T-helper 17 cell (primary cell): ENCODE data around the gene GRM5. TPM values are rescaled to one million over a fixed set of nuclear protein-coding genes. Genes with fewer than 3 reads are reported as not detected.
"Not testable (repeated sequence)": the region's sequence is repeated elsewhere in the genome, so short reads cannot be mapped to it uniquely, and the experiment has no call there.

ENCODE experiments used
- ATAC-seq: fragments of 150-1000 bp; cut with Tn5 transposase; 2 replicates; pipeline ENCODE4 v1.10.0; 2021; ENCODE audit warnings: mild to moderate bottlenecking, moderate library complexity
- DNase-seq, 3 donors: peaks; one replicate each; pipeline versions ENCODE4 v3.0.0 to v3.0.0-alpha.2; 2020 to 2021
- H3K9me3 ChIP-seq: one replicate; pipeline ENCODE4 v1.7.0; 2013; ENCODE audit warnings: low read length, mild to moderate bottlenecking; ENCODE audit not compliant: control insufficient read depth, poor library complexity, severe bottlenecking
- H3K27ac Mint-ChIP-seq: one replicate; pipeline ENCODE4 v1.8.0; 2022; ENCODE audit warnings: mild to moderate bottlenecking, moderate library complexity, mixed read lengths
- H3K27me3 Mint-ChIP-seq: one replicate; pipeline ENCODE4 v1.8.0; 2022; ENCODE audit warnings: mixed read lengths
- H3K36me3 Mint-ChIP-seq: one replicate; pipeline ENCODE4 v1.8.0; 2022; ENCODE audit warnings: low read depth, mixed read lengths
- H3K4me1 Mint-ChIP-seq: one replicate; pipeline ENCODE4 v1.8.0; 2022; ENCODE audit warnings: mild to moderate bottlenecking, mixed read lengths
- H3K4me3 Mint-ChIP-seq: one replicate; pipeline ENCODE4 v1.8.0; 2022; ENCODE audit warnings: mild to moderate bottlenecking, moderate library complexity, mixed read lengths
- total RNA-seq, 4 donors: library from RNA in 2 of 4; stranded (reverse) in 2 of 4; gene quantifications; one replicate each; pipeline ENCODE4 v1.2.3 and lab custom pipeline; 2022 to 2026

GRM5 gene
- total RNA-seq, 2 donors from 2014 or later, result not detected

GRCh38 chr11:88846266-88846665 is 219.5 kb downstream of the GRM5 start:
- H3K9me3 ChIP-seq, H3K27me3 Mint-ChIP-seq, DNase-seq, H3K36me3 Mint-ChIP-seq, H3K4me3 Mint-ChIP-seq, H3K27ac Mint-ChIP-seq, ATAC-seq: not testable (repeated sequence)
- peaks cover 24% of the 10 kb centered on the region for H3K4me1 Mint-ChIP-seq

- H3K36me3 Mint-ChIP-seq, H3K9me3 ChIP-seq, DNase-seq, H3K27me3 Mint-ChIP-seq, H3K4me3 Mint-ChIP-seq: not testable (repeated sequence)
- peaks cover 25% of the 10 kb centered on the region for H3K4me1 Mint-ChIP-seq
- peak; percentile 50 for ATAC-seq
- peak overlapping the region; percentile 76 for H3K27ac Mint-ChIP-seq
Observed at GRCh38 chr11:88844941-88845340, 220.8 kb downstream of the GRM5 start.

GRCh38 chr11:88843766-88844426 is 221.9 kb downstream of the GRM5 start:
- ATAC-seq, result peak; percentile 95
- not testable (repeated sequence) for H3K9me3 ChIP-seq, DNase-seq, H3K36me3 Mint-ChIP-seq, H3K27me3 Mint-ChIP-seq
- Mint-ChIP-seq H3K27ac (peak overlapping the region; percentile 76), H3K4me3 (peak overlapping the region; percentile 13), H3K4me1 (peaks cover 25% of the 10 kb centered on the region)

- H3K9me3 ChIP-seq, result not testable (repeated sequence)
Observed at GRCh38 chr11:88838139-88838538, 227.6 kb downstream of the GRM5 start.

GRCh38 chr11:88835709-88836108 is 230.1 kb downstream of the GRM5 start:
- H3K9me3 ChIP-seq, ATAC-seq, H3K27ac Mint-ChIP-seq, H3K27me3 Mint-ChIP-seq, H3K36me3 Mint-ChIP-seq, DNase-seq, H3K4me3 Mint-ChIP-seq, H3K4me1 Mint-ChIP-seq: not testable (repeated sequence)

More at GRCh38 chr11:88838139-88838538, 227.6 kb downstream of the GRM5 start:
- H3K4me3 Mint-ChIP-seq, DNase-seq, H3K27me3 Mint-ChIP-seq, H3K27ac Mint-ChIP-seq, ATAC-seq, H3K36me3 Mint-ChIP-seq: not testable (repeated sequence)
- H3K4me1 Mint-ChIP-seq, result peaks cover 10% of the 10 kb centered on the region

- DNase-seq (no peak), ATAC-seq (no peak)
- H3K9me3 ChIP-seq, result no peaks in the 10 kb centered on the region
- Mint-ChIP-seq H3K4me3 (no peak overlapping the region), H3K27me3 (no peaks in the 10 kb centered on the region), H3K36me3 (no peaks in the 10 kb centered on the region), H3K4me1 (no peaks in the 10 kb centered on the region), H3K27ac (no peak overlapping the region)
Observed at GRCh38 chr11:88831303-88831890, 234.4 kb downstream of the GRM5 start.

- no peak overlapping the region for H3K27ac Mint-ChIP-seq
- DNase-seq (no peak), ATAC-seq (no peak)
- H3K36me3 Mint-ChIP-seq, result no peaks in the 10 kb centered on the region
- H3K27me3 Mint-ChIP-seq, result no peaks in the 10 kb centered on the region
- H3K4me1 Mint-ChIP-seq, result no peaks in the 10 kb centered on the region
- no peaks in the 10 kb centered on the region for H3K9me3 ChIP-seq
- H3K4me3 Mint-ChIP-seq, result no peak overlapping the region
Observed at GRCh38 chr11:88827018-88827676, 238.6 kb downstream of the GRM5 start.

GRCh38 chr11:88819616-88820015 is 246.2 kb downstream of the GRM5 start:
- H3K27ac Mint-ChIP-seq, result no peak overlapping the region
- no peaks in the 10 kb centered on the region for H3K4me1 Mint-ChIP-seq
- no peaks in the 10 kb centered on the region for H3K27me3 Mint-ChIP-seq
- H3K9me3 ChIP-seq, result no peaks in the 10 kb centered on the region
- no peak overlapping the region for H3K4me3 Mint-ChIP-seq
- no peaks in the 10 kb centered on the region for H3K36me3 Mint-ChIP-seq
- DNase-seq (no peak), ATAC-seq (no peak)

- no peaks in the 10 kb centered on the region for H3K36me3 Mint-ChIP-seq
- no peak overlapping the region for H3K27ac Mint-ChIP-seq
- DNase-seq, result no peak
- no peaks in the 10 kb centered on the region for H3K4me1 Mint-ChIP-seq
- no peak overlapping the region for H3K4me3 Mint-ChIP-seq
- no peaks in the 10 kb centered on the region for H3K9me3 ChIP-seq
- ATAC-seq, result no peak
- H3K27me3 Mint-ChIP-seq, result no peaks in the 10 kb centered on the region
Observed at GRCh38 chr11:88818978-88819377, 246.8 kb downstream of the GRM5 start.

GRCh38 chr11:88815505-88815904 is 250.3 kb downstream of the GRM5 start:
- H3K27me3 Mint-ChIP-seq, result no peaks in the 10 kb centered on the region

GRCh38 chr11:88814076-88814475 is 251.7 kb downstream of the GRM5 start:
- ATAC-seq, result no peak
- no peak for DNase-seq
- Mint-ChIP-seq H3K27me3 (no peaks in the 10 kb centered on the region), H3K4me1 (no peaks in the 10 kb centered on the region), H3K36me3 (no peaks in the 10 kb centered on the region), H3K4me3 (no peak overlapping the region), H3K27ac (no peak overlapping the region)
- no peaks in the 10 kb centered on the region for H3K9me3 ChIP-seq

More at GRCh38 chr11:88815505-88815904, 250.3 kb downstream of the GRM5 start:
- Mint-ChIP-seq H3K4me1 (no peaks in the 10 kb centered on the region), H3K27ac (no peak overlapping the region), H3K36me3 (no peaks in the 10 kb centered on the region), H3K4me3 (no peak overlapping the region)
- DNase-seq, result no peak
- no peaks in the 10 kb centered on the region for H3K9me3 ChIP-seq
- no peak for ATAC-seq

- no peaks in the 10 kb centered on the region for H3K4me1 Mint-ChIP-seq
Observed at GRCh38 chr11:88813233-88813915, 252.4 kb downstream of the GRM5 start.

GRCh38 chr11:88810420-88811097 is 255.2 kb downstream of the GRM5 start:
- H3K36me3 Mint-ChIP-seq, result no peaks in the 10 kb centered on the region
- DNase-seq, result no peak
- no peak overlapping the region for H3K4me3 Mint-ChIP-seq
- no peaks in the 10 kb centered on the region for H3K27me3 Mint-ChIP-seq
- no peaks in the 10 kb centered on the region for H3K4me1 Mint-ChIP-seq
- ATAC-seq, result no peak
- H3K27ac Mint-ChIP-seq, result no peak overlapping the region
- no peaks in the 10 kb centered on the region for H3K9me3 ChIP-seq

More at GRCh38 chr11:88813233-88813915, 252.4 kb downstream of the GRM5 start:
- Mint-ChIP-seq H3K36me3 (no peaks in the 10 kb centered on the region), H3K27me3 (no peaks in the 10 kb centered on the region), H3K4me3 (no peak overlapping the region), H3K27ac (no peak overlapping the region)
- no peak for ATAC-seq
- no peaks in the 10 kb centered on the region for H3K9me3 ChIP-seq
- DNase-seq, result no peak
